Measurements from ENCODE around the gene CXCL1.

DNA sequence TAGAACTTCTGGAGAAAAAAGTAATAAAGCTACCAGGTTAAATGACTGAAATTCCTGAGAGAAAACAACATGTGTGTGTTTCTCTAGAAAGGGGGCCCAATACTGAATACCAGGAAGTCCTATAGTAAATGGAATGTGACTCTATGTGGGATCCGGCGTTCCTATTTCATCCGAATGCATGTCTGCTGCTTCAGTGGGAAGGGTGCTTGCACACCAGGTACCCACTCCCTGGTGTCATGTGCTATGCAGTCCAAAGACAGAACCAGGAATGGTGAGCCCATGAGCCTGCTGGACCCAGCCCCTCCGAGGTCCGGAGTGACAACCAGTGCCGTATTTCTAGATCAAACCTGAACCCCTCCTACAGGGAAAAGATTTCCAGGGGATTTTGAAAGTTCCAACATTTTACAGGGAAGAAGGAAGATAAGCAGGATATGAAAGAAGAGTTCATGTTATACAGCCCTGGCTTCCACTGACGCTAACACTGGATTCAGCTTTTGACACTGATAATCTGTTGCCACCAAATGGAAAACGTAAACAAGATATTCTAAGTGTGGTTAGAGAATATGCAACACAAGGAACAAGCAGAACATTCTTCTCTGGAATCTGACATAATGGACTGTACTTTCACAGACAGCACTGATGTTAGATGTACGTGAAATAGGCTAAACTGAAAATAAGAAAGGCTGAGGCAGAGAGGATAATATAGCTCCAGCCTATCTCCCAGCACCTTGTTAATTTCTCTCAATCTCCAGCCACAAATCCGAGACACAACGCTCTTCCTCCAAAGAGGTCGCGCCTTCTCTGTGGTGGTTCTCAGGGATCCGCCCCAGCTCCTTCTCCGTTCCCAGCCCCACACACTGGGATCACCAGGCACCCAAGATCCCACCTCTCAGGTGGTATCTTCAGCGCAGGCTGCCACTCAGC is 725 bp upstream of the CXCL1 start:
- TF ChIP-seq, protein P1, sequence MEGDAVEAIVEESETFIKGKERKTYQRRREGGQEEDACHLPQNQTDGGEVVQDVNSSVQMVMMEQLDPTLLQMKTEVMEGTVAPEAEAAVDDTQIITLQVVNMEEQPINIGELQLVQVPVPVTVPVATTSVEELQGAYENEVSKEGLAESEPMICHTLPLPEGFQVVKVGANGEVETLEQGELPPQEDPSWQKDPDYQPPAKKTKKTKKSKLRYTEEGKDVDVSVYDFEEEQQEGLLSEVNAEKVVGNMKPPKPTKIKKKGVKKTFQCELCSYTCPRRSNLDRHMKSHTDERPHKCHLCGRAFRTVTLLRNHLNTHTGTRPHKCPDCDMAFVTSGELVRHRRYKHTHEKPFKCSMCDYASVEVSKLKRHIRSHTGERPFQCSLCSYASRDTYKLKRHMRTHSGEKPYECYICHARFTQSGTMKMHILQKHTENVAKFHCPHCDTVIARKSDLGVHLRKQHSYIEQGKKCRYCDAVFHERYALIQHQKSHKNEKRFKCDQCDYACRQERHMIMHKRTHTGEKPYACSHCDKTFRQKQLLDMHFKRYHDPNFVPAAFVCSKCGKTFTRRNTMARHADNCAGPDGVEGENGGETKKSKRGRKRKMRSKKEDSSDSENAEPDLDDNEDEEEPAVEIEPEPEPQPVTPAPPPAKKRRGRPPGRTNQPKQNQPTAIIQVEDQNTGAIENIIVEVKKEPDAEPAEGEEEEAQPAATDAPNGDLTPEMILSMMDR (IDR thresholded peaks at IDR 0.05) = no peak
- no peak for TF ChIP-seq POLR2A (IDR thresholded peaks at IDR 0.05)
